A204.1 (cell line): ENCODE data around the gene ACSL1.
"Not testable (repeated sequence)": the region's sequence is repeated elsewhere in the genome, so short reads cannot be mapped to it uniquely, and the experiment has no call there.

ENCODE experiments used
- FAIRE-seq: peaks from 2 replicates; lab custom pipeline; 2012; peaks lifted over from hg19 to GRCh38; lab: Jason Lieb, UNC

The ACSL1 gene

GRCh38 chr4:184755278-184755677 lies 70.5 kb downstream of the ACSL1 start:
- FAIRE-seq, result no peak

- FAIRE-seq, result no peak
Observed at GRCh38 chr4:184752496-184753275, 73.1 kb downstream of the ACSL1 start.

- no peak for FAIRE-seq
Observed at GRCh38 chr4:184751585-184751956, 74.2 kb downstream of the ACSL1 start.

GRCh38 chr4:184750926-184751584 lies 74.7 kb downstream of the ACSL1 start:
- no peak for FAIRE-seq

GRCh38 chr4:184748251-184748652 lies 77.5 kb downstream of the ACSL1 start:
- no peak for FAIRE-seq

- no peak for FAIRE-seq
Observed at GRCh38 chr4:184747034-184747830, 78.5 kb downstream of the ACSL1 start.

- peak; percentile 91 for FAIRE-seq
Observed at GRCh38 chr4:184745831-184746795, 79.7 kb downstream of the ACSL1 start.

- FAIRE-seq, result no peak
Observed at GRCh38 chr4:184744236-184744635, 81.5 kb downstream of the ACSL1 start.

- FAIRE-seq, result no peak
Observed at GRCh38 chr4:184743650-184744049, 82.1 kb downstream of the ACSL1 start.

- FAIRE-seq, result not testable (repeated sequence)
Observed at GRCh38 chr4:184741651-184742050, 84.1 kb downstream of the ACSL1 start.

- no peak for FAIRE-seq
Observed at GRCh38 chr4:184740980-184741391, 84.8 kb downstream of the ACSL1 start.

- not testable (repeated sequence) for FAIRE-seq
Observed at GRCh38 chr4:184739575-184739974, 86.2 kb downstream of the ACSL1 start.

- no peak for FAIRE-seq
Observed at GRCh38 chr4:184734758-184735157, 91.0 kb downstream of the ACSL1 start.

GRCh38 chr4:184733654-184734524 lies 91.9 kb downstream of the ACSL1 start, which contains the start of gene CENPU:
Gene CENPU, minus strand, starts transcription at chr4:184734096. Its CDS starts 34 bp downstream, at chr4:184734062.
- no peak for FAIRE-seq

GRCh38 chr4:184732126-184732525 lies 93.6 kb downstream of the ACSL1 start:
- FAIRE-seq, result no peak

GRCh38 chr4:184731056-184731455 lies 94.7 kb downstream of the ACSL1 start:
- no peak for FAIRE-seq

GRCh38 chr4:184729946-184730345 lies 95.8 kb downstream of the ACSL1 start:
- no peak for FAIRE-seq

GRCh38 chr4:184728858-184729257 lies 96.9 kb downstream of the ACSL1 start:
- no peak for FAIRE-seq

GRCh38 chr4:184727430-184727829 lies 98.3 kb downstream of the ACSL1 start:
- no peak for FAIRE-seq

- no peak for FAIRE-seq
Observed at GRCh38 chr4:184722798-184723197, 103.0 kb downstream of the ACSL1 start.

- FAIRE-seq, result no peak
Observed at GRCh38 chr4:184721254-184721653, 104.5 kb downstream of the ACSL1 start.
